WERI-Rb-1 (cell line): ENCODE results near the gene RXRG.

Source experiments
- DNase-seq: peaks from one replicate; pipeline ENCODE4 v3.0.0-alpha.2; 2020
- H3K27ac ChIP-seq: fragments of 250-450 bp; sonication (Bioruptor Pico); 2 replicates; pipeline ENCODE4 v1.5.1; 2020; ENCODE audit warnings: mild to moderate bottlenecking, moderate library complexity
- H3K27me3 ChIP-seq: fragments of 250-450 bp; sonication (Bioruptor Pico); 2 replicates; pipeline ENCODE4 v1.5.1; 2021; ENCODE audit warnings: mild to moderate bottlenecking, low read depth, moderate library complexity; ENCODE audit not compliant: insufficient read depth, severe bottlenecking
- H3K36me3 ChIP-seq: fragments of 250-450 bp; sonication (Bioruptor Pico); 2 replicates; pipeline ENCODE4 v1.5.1; 2020; ENCODE audit warnings: mild to moderate bottlenecking, moderate library complexity
- H3K4me3 ChIP-seq: 2 replicates; pipeline ENCODE4 v1.5.1; 2011; ENCODE audit warnings: low read depth, mild to moderate bottlenecking, control low read depth, low read length
- H3K9me3 ChIP-seq: fragments of 250-450 bp; sonication (Bioruptor Pico); 2 replicates; pipeline ENCODE4 v1.5.1; 2021; ENCODE audit warnings: mild to moderate bottlenecking, moderate library complexity; ENCODE audit not compliant: severe bottlenecking
- CTCF ChIP-seq: IDR thresholded peaks from 2 replicates; pipeline ENCODE4 v1.5.1; 2011; ENCODE audit warnings: low read depth, mild to moderate bottlenecking, control low read depth, inconsistent platforms, low read length

Gene RXRG

GRCh38 chr1:165408518-165408917, 36.4 kb downstream of the RXRG start:
- no peaks in the 10 kb centered on the region for H3K9me3 ChIP-seq
- no peak overlapping the region for H3K4me3 ChIP-seq
- DNase-seq = peak; percentile 63
- H3K36me3 ChIP-seq = peaks cover 100% of the 10 kb centered on the region
- TF ChIP-seq CTCF = peak; percentile 58
- H3K27me3 ChIP-seq = no peaks in the 10 kb centered on the region
- 0 out of 2 replicates have a peak overlapping the region, but pooled peaks have one; percentile 3 for H3K27ac ChIP-seq

GRCh38 chr1:165407398-165407797, 37.5 kb downstream of the RXRG start:
- H3K36me3 ChIP-seq = peaks cover 100% of the 10 kb centered on the region
- no peak for TF ChIP-seq CTCF
- H3K27me3 ChIP-seq = no peaks in the 10 kb centered on the region
- no peak for DNase-seq
- H3K27ac ChIP-seq = 0 out of 2 replicates have a peak overlapping the region, but pooled peaks have one; percentile 3
- H3K9me3 ChIP-seq = no peaks in the 10 kb centered on the region
- H3K4me3 ChIP-seq = no peak overlapping the region

GRCh38 chr1:165403835-165404482, 41.0 kb downstream of the RXRG start:
- peak; percentile 59 for DNase-seq
- Histone ChIP-seq H3K9me3 (no peaks in the 10 kb centered on the region), H3K27ac (no peak overlapping the region), H3K27me3 (no peaks in the 10 kb centered on the region), H3K4me3 (no peak overlapping the region), H3K36me3 (peaks cover 98% of the 10 kb centered on the region)
- TF ChIP-seq CTCF = peak; percentile 72

- no peak overlapping the region for H3K27ac ChIP-seq
- TF ChIP-seq CTCF = no peak
- no peaks in the 10 kb centered on the region for H3K27me3 ChIP-seq
- no peak for DNase-seq
- H3K4me3 ChIP-seq = no peak overlapping the region
- no peaks in the 10 kb centered on the region for H3K9me3 ChIP-seq
- peaks cover 92% of the 10 kb centered on the region for H3K36me3 ChIP-seq
Observed at GRCh38 chr1:165402517-165403111, 42.3 kb downstream of the RXRG start.

GRCh38 chr1:165397944-165398343, 47.0 kb downstream of the RXRG start:
- Histone ChIP-seq H3K27ac (no peak overlapping the region), H3K36me3 (peaks cover 45% of the 10 kb centered on the region), H3K27me3 (no peaks in the 10 kb centered on the region), H3K4me3 (no peak overlapping the region), H3K9me3 (no peaks in the 10 kb centered on the region)
- no peak for DNase-seq
- no peak for TF ChIP-seq CTCF

- no peak overlapping the region for H3K27ac ChIP-seq
- no peak for TF ChIP-seq CTCF
- no peak for DNase-seq
- H3K36me3 ChIP-seq = peaks cover 24% of the 10 kb centered on the region
- H3K9me3 ChIP-seq = no peaks in the 10 kb centered on the region
- no peak overlapping the region for H3K4me3 ChIP-seq
- no peaks in the 10 kb centered on the region for H3K27me3 ChIP-seq
Observed at GRCh38 chr1:165395901-165396300, 49.0 kb downstream of the RXRG start.
